Suppressor macrophage treated with lipopolysaccharide for 1 hour (primary cell): ENCODE data around the gene GALNT5.
"Not testable (repeated sequence)": the region's sequence is repeated elsewhere in the genome, so short reads cannot be mapped to it uniquely, and the experiment has no call there.

ENCODE experiments used
- DNase-seq, 3 donors: peaks; one replicate each; pipeline ENCODE4 v3.0.0-alpha.2; 2020 to 2022

The GALNT5 gene

DNA sequence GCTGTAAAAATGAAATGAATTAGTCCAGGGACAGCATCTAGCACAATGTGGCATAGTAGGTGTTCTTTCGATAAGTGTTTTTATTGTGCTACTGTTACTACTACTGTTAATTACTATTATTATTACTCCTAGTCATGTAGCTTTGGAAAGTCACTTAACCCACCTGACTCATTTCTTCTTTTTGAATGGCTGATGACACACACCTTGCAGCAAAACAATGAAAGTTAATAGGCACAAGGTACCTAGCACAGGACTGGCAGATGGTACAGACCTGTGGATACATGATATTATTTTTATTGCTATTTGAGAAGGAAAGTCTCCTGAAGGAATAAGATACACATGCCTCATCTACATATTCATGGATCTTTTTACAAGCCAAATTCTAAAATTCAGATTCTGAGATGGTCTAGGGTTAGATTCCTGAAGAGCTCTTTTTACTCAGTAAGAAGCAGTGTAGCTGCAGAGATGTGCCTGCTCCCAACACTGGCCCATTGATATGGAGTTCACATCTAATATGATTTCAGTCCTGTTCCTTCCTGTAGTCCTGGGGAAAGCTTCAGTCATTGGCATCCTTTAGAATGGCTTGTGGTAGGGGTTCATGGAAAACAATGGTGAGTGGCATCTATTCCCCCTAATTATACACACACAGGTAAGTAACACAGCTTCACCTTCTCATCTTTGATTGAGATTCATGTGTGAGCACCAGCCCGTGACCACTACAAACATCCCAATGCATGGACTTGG is 76.0 kb downstream of the GALNT5 start:
- no peak for DNase-seq

DNA sequence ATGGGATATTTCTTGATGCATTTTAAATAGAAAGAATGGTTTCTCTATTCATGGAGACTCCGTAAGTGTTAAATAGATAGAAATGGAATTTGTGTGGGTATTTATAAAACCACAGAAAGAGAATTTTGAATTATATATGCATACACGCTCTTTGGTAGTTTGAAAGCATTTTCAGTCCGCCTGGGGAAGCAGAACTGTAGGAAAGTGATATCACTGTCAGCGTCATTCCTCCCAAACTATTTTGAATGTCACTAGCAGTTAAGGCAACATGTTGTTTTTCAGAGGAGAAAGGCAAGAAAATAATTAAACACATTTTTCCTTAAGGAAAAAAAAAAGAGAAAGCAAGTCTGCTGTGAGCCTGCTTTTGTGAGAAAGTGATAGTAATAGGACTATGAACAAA is 76.8 kb downstream of the GALNT5 start:
- DNase-seq: no peak

DNA sequence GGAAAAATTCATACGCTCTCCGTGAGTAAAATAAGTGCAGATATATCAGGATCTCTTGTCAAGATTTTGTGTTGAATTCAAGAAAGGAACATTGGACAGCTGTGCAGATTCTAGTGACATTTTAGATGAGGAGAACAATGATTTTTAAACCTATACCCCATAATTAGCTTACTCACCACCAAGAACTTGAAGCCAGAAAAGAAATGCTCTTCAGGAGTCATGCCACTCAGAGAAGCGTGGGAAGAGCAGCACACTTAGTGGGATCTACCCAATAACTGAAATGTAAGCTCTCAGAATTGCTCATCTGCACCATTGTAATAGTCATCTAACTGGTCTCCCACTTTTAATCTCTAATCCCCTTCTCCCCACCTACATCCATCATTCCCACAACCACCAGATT is 77.3 kb downstream of the GALNT5 start:
- DNase-seq: no peak

DNA sequence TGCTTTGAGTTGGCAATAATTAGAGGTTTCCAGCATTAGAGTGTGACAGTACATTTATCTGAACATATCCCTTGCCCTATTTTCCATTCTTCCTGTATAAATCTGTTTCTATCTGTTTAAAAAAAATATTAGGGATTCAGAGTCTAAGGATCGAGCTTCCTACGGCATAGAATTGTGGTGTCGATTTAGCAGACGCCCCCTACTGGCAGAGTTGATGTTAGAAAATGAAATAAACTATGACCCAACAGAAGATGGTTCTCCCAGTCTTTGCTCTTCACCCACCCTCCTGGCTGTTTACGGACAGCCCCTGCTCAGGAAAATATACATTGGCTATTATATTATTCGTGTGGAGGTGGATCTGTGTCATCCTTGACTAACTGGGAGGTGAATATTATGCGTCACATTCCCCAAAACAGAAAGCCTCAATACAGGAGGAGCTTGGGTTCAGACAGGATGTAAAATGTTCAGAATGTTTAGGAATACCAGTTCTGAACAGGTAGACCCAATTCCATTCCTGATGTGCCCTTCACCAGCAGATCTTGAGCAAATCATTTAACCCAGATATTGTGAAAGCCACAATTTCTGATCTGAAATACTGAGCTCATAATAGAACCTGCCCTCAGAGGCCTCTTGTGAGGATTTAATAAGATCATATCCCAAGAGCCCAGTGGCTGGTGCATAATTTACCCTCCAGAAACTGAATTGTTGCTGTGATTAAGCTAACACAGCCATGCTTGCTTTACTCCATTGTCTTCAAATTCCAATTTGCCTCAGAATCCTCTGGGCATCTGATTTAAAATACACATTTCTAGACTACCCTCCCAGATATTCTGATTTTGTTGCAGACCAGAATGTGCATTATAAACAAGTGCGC is 78.9 kb downstream of the GALNT5 start:
- DNase-seq: peak; percentile 69 to 83 (median 81)

GRCh38 chr2:157337978-157338377 is 80.5 kb downstream of the GALNT5 start:
- DNase-seq: no peak

DNA sequence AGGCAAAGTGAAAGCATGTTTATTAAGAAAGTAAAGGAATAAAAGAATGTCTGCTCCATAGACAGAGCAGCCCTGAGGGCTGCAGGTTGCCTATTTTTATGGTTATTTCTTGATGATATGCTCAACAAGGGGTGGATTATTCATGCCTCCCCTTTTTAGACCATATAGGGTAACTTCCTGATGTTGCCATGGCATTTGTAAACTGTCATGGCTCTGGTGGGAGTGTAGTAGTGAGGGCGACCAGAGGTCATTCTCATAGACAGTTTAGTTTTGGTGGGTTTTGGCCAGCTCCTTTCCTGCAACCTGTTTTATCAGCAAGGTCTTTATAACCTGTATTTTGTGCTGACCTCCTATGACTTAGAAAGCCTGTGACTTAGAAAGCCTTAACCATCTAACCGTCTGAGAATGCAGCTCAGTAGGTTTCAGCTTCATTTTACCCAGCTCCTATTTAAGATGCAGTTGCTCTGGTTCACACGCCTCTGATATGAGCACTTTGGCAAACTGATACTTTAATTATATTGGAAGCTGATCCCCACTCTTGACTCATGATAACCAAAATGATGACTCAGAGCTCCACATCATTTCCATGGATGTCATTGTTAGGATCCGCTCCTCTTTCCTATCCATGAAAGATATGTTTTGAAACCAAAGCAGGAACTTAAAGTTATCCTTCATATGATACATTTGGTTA is 82.6 kb downstream of the GALNT5 start:
- DNase-seq: no peak

DNA sequence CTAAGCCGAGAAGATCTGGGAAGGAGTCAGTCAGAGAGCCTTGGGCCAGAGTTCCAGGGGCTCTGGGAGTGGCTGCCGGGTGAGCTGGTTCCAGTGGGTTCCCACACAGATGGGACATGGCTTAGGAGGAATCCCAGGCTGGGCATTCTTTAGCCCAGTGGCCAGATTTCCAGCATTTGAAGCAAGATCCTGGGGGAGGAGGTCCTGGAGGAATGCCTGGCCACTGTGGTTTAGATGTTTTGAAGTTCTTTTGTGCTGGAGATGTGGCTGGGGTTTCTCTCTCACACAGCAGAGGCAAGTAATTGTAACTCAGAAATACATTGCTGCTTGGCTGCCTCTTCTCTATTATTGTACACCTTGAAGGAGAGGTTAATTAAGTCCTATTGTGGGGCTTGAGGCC is 83.9 kb downstream of the GALNT5 start:
- not testable (repeated sequence) for DNase-seq

DNA sequence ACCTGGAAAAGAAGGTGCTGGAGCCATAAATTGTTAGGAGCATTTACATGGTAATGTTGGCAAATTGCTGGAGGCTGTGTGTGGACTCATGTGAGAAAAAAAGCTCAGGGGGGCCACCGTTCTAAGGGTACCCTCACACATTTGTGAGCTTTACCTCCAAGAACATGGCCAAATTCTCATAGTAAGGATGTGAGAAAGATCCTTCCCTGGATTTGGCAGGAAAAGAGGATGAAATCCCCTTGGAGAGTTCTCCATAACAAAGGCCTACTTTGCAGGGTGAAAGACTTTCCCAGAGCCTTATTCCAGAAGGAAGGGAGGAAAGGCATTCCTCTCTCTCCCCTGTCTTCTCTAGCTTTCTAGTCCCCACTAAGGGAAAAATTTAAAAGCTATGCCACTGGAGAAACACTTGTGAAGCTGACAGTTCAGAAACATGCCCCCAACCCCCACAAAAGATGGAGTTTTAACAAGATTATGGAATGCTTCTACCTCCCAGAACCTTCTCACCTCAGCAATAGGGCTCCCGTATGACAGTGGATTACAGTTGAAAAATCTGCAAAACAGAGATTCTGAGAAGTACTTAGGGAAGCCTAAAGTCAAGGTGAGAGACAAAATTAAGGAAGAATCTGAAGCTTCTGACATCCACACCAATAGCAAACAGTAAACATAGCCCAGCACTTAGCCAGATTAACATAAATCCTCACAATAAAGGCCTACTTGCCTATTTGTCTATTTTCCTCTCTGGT is 88.3 kb downstream of the GALNT5 start:
- DNase-seq: no peak

- no peak for DNase-seq
Observed at GRCh38 chr2:157348291-157348921, 90.9 kb downstream of the GALNT5 start.

DNA sequence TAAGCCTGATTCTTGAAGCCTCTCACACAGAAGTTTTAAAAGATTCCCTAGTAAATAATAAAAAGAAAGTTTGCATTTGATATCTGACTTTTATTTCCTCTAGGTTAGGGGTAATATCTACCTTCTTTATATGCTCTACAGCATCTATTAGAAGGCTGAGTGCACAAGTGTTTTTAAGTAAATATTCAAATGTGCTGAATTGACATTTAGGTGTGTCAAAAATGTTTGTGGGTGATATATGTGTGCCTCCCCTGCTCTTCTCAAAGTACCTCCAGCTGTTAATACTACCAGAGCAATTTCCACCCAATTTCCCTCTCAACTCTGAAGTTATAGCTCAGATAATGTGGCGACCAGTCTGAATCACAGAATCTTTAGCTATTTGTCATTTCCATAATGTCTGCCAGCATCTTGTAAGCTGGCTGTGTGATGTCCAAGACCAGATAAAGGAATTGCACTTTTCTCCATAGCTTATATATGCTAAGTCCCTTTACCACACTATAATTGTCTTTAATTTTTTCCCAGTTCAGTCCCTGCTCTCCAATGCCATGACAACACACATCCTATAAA is 92.5 kb downstream of the GALNT5 start:
- DNase-seq: no peak

GRCh38 chr2:157355618-157356017 is 98.1 kb downstream of the GALNT5 start:
- no peak for DNase-seq

- no peak for DNase-seq
Observed at GRCh38 chr2:157359628-157360027, 102.1 kb downstream of the GALNT5 start.

DNA sequence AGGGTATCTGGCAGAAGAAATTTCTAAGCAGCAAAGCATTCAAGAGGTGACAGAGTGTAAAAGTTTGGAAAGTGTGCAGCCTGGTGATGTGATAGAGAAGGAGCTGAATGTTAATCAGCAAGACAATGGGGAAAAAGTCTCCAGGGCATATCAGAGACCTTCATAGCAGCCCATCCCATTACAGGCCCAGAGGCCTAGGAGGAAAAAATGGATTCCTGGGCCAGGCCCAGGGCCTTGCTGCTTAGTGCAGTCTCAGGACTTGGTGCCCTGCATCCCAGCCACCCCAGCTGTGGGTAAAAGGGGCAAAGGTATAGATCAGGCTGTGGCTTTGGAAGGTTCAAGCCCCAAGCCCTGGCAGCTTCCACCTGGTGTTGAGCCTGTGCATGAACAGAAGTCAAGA is 104.0 kb downstream of the GALNT5 start:
- no peak for DNase-seq

GRCh38 chr2:157362627-157363026 is 105.1 kb downstream of the GALNT5 start:
- no peak for DNase-seq

- no peak for DNase-seq
Observed at GRCh38 chr2:157363612-157364101, 106.2 kb downstream of the GALNT5 start.
